SJCRH30 (cell line): ENCODE data around the gene ZNG1A. TPM values are rescaled to one million over a fixed set of nuclear protein-coding genes. Genes with fewer than 3 reads are reported as not detected.
A peak's percentile ranks its signal among the peaks of the same experiment; 100 is the strongest.
"Not testable (repeated sequence)": the region's sequence is repeated elsewhere in the genome, so short reads cannot be mapped to it uniquely, and the experiment has no call there.

Experiments
- DNase-seq, 2 experiments: peaks; one replicate each; pipeline ENCODE4 v3.0.0-alpha.2; 2015 to 2020
- H3K27ac ChIP-seq: fragments of 250-450 bp; sonication (Bioruptor Pico); 2 replicates; pipeline ENCODE4 v1.5.1; 2020; ENCODE audit warnings: mild to moderate bottlenecking, moderate library complexity
- H3K27me3 ChIP-seq: fragments of 250-450 bp; sonication (Bioruptor Pico); 2 replicates; pipeline ENCODE4 v1.5.1; 2020; ENCODE audit warnings: mild to moderate bottlenecking, moderate library complexity
- H3K36me3 ChIP-seq: fragments of 250-450 bp; sonication (Bioruptor Pico); 2 replicates; pipeline ENCODE4 v1.5.1; 2020; ENCODE audit warnings: mild to moderate bottlenecking, moderate library complexity
- H3K4me1 ChIP-seq: fragments of 250-450 bp; sonication (Bioruptor Pico); 2 replicates; pipeline ENCODE4 v1.5.1; 2020; ENCODE audit warnings: mild to moderate bottlenecking, moderate library complexity
- H3K4me3 ChIP-seq: fragments of 250-450 bp; sonication (Bioruptor Pico); 2 replicates; pipeline ENCODE4 v1.5.1; 2020; ENCODE audit warnings: mild to moderate bottlenecking, moderate library complexity
- H3K9me3 ChIP-seq: fragments of 250-450 bp; sonication (Bioruptor Pico); replicated peaks from 2 replicates; pipeline ENCODE4 v1.5.1; 2020; ENCODE audit warnings: mild to moderate bottlenecking, moderate library complexity
- total RNA-seq: library from RNA; depleted of rRNA; stranded (reverse); fragments of >200 nt; shearing (Covaris generic); gene quantifications from 2 replicates; pipeline ENCODE4 v1.2.3, GENCODE V29; 2014

The ZNG1A gene
- total RNA-seq, 1 experiment from 2014 or later: 91.8 TPM

DNA sequence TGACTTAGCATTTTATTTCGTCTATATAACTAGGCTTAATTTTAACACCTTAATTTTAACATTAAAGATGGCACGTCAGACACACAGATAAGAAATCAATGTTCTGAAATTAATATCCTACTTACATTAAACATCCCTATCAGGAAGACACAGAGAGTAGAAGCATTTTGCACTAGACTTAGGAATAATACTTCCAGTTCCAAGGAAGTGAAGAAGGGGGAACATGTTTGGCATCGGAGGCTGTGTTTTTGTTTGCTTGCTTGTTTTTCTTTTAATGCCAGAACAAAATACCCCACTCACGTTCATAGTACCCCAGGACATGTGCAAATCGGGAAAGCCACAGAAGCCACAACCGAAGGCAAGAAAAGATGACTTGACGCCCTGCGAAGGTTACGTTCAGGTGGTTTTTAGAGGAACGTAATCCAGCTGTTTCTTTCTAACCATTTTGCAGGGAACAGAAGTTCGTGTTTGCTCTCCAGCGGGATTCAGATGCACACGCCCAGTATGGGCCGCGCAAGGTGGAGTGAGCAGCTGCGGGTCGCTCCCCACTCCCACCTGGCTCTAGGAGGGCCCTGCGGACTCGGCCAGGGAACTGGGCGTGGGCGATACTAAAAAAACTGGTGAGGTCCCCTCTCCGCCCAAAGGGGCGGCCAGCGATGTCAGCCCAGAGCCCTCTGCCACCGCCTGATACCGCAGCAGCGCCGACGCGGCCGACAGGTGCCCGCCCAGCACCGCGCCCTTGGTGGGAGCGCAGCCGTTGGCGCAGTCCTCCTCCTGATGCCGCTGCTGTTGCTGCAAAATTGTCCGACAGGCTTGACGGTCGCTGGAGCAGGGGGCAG is 62.4 kb downstream of the ZNG1A start:
- H3K27me3 ChIP-seq, H3K27ac ChIP-seq, DNase-seq, H3K9me3 ChIP-seq, H3K36me3 ChIP-seq, H3K4me1 ChIP-seq: not testable (repeated sequence)
- peak overlapping the region; percentile 30; the same call in 1 of the 2 replicates for H3K4me3 ChIP-seq

DNA sequence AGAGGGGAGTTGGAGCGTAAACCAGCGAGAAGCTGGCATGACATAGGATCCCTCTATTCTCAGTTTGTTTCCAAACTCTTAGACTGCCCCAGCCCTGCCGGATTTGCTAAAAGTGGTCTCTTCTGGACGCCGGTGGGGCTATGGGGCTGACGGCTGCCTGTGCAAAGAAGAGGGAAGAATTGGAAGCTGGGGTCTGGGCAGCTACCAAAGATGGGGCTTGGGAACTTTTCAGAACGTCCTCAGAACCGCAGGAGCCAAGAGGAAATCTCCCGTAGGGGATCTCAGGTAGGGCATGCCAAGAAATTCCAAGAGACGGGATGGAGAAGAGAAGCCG is 63.8 kb downstream of the ZNG1A start:
- not testable (repeated sequence) for H3K27me3 ChIP-seq, H3K36me3 ChIP-seq, DNase-seq, H3K9me3 ChIP-seq, H3K4me1 ChIP-seq
- Histone ChIP-seq H3K4me3 (peak overlapping the region; percentile 82), H3K27ac (peak overlapping the region; percentile 57)

DNA sequence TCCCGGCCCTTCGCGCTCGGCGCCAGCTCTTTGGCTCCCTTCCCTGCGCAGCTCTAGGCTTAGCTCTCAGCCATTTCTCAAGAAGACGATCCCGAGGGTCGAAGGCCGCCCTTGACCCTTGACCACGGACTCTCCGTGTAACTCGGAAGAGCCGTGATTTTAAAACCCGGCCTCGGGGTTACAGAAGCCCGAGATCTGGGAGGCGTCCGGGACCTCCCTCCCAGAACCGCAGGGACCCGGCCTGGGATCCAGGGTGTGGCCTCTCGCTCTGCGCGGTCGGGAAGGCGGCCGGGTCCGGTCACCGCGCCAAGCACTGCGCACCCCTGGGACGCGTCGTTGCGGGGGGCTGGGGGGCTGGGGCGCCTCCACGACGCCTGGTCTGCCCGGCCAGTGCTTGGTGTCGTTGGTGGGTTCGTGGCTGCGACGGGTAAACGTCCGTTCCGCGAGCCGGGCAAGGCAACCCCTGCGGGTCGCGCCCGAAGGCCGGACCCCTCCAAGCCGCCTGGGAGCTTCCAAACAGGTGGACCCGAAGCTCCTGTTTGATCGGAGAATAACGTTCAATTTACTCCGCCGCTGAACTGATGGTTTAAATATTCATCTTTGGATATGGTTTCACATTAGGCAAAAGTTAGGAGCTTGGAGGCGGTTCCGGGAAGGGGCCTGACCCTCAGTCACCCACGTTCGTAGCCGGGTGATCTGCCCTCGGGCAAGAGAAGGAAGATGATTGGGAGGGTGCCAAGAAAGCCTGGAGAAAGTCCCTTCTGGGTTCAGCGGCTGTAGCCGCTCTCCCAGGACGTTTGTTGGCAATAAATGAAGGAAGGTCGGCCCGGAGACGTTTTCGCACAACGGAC is 64.4 kb downstream of the ZNG1A start:
- H3K27ac ChIP-seq: peak overlapping the region; percentile 57
- DNase-seq: peak; percentile 69 to 80
- H3K4me3 ChIP-seq: peak overlapping the region; percentile 82

DNA sequence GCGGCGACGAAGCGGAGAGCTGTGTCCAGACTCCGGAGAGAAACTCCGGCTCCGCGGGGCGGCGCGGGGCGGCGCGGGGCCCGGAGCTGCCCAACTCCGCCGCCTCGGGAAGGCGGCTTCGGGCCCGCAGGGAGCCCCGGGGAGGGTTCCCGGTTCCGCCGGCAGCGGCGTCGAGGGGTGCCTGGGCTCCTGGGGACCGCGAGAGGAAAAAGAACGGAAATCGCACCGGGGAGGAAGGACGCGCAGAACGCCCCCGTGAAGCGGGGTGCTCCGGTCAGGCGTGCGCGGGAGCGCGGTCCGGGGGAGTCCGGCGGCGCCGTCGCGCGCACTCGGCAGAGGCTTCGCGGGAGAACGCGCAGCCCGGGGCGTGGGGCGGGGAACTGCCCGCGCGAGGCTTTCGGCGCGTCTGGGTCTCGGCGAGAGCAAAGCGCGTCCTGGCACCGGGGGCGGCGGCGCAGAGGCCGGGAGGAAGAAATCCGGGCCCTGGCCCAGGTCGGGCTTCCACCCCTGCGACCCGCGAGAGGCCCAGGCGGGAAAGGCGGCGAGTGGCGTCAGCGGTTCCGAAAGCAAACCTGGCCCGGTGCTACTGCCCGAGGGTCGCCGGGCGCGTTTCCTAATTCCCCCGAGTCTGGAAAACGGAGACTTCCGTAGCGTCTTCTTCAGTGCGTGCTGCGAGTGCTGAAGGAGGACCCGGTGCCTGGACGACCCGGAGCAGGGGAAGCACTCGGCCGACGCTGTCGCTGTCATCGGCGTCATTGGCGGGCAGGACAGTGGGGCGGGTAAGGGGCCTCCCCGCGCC is 65.2 kb downstream of the ZNG1A start:
- not testable (repeated sequence) for H3K4me1 ChIP-seq, H3K27me3 ChIP-seq, H3K9me3 ChIP-seq, H3K36me3 ChIP-seq
- peak overlapping the region; percentile 82 for H3K4me3 ChIP-seq
- DNase-seq: peak; percentile 59 to 68
- H3K27ac ChIP-seq: peak overlapping the region; percentile 57

More for the DNA sequence above, 64.4 kb downstream of the ZNG1A start:
- H3K9me3 ChIP-seq, H3K36me3 ChIP-seq, H3K27me3 ChIP-seq, H3K4me1 ChIP-seq: not testable (repeated sequence)

DNA sequence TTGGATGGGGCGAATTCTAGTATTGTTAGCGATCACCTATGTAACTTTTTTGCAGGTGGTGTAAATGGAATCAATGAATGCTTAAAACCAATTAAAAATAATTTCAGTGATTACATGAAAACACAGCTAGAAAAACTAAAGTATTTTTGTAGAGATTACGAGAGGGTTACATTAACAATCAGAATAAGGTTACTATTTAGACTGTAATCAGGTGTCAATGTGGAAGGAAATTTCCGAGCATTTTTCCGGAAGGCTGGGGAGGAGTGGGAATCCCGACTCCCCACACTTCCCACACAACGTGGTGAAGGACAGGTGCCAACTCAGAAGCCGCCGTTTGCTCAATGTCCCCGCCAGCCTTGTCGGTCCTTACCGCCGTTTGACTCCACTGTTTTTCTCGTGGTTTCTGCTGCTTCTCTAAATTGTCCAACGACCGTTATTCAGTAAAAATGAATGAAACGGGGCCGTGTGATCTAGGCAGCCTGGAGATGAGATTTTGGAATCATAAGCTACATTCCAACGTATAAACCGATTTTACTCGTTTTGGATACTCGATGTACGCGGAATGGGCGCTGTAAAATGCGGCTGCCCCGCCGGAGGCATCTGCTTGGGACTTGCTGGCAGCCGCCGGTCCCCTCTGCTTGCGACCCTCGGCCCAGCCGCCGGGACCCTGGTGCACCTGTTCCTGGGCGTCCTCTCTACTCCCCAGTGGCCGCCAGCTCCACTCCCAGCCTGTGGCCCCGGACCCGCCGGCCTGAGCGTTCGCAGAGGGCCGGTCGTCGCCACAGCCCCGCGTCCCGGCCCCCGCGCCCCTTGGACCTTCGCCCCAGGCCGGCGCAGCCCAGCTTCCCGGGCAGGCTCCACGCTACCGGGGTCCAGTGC is 66.0 kb downstream of the ZNG1A start:
- not testable (repeated sequence) for H3K36me3 ChIP-seq, H3K9me3 ChIP-seq, H3K4me1 ChIP-seq, H3K27me3 ChIP-seq
- peak overlapping the region; percentile 82 for H3K4me3 ChIP-seq
- DNase-seq: peak in 1 of 2 experiments; percentile 32
- H3K27ac ChIP-seq: peak overlapping the region; percentile 57

DNA sequence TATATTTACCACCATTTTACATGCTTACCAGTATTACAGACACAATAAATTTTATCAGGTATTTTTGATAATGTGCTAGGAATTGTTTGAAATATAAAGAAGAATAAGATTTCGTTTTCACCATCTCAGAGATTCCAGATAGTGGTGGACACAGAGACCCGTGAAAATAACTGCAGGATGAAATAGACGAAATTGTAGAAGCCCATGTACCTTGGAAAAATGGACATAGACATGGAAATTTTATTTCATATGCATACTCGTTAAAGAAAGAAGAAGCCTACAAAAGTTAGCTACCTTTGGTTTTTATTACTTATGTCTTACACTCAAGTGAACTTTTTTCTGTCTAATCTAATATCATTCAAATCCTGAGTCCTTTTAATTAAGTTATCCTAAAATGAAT is 68.2 kb downstream of the ZNG1A start:
- H3K36me3 ChIP-seq, H3K27me3 ChIP-seq, DNase-seq, H3K9me3 ChIP-seq, H3K4me1 ChIP-seq, H3K4me3 ChIP-seq, H3K27ac ChIP-seq: not testable (repeated sequence)

DNA sequence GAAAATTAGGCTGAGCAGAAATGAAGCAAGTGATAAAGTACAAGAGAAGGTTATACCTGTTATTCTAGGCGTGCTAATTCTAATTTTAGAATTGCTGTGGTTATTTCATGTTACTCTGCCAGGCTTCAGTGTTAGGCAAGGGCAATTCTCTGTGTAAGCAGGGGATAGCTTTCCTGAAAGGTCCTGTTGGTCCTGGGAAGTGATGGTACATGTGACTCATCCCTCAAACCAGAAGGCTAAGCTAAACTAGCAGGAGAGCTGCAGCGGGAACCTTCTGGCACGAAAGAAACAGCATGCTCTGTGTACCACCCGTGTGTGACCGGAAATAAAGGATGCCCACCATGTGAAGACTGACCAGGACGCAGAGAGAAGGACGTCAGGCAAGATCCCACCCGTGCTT is 69.3 kb downstream of the ZNG1A start:
- not testable (repeated sequence) for H3K4me3 ChIP-seq, H3K9me3 ChIP-seq, H3K4me1 ChIP-seq, DNase-seq, H3K27ac ChIP-seq, H3K27me3 ChIP-seq, H3K36me3 ChIP-seq

DNA sequence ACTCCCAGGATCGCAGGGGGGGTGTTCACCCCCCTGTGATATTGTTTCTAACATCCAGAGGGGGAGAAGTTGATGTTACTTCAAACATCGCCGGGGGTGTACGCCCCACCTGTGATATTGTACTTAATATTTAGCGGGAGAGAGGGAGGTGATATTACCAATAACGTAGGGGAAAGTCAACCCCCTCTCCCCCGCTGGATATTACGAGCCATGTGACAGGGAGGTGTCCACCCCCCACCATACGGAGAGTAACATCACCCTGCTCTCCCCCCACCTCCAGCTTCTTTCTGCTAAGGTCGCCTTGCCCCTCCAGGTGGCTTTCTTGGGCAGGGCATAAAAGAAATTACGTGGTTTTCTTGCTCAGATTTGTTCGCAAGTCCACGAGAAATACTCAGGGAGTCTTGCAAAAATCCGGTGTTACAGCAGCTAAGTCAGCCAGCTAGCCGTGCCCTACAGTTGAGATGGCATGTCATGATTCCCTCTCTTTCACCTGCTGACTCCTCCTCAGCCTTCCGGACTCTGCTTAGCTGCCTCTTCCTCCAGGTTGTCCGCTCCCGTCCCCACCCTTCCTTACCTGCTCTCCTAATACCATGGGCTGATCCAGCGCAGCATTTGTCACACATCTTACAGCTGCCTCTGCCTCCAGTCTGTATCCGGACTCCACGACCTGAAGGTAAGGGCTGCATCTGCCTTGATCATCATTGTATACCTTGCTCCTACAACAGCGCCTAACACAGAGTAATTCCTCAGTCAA is 69.9 kb downstream of the ZNG1A start:
- not testable (repeated sequence) for H3K27me3 ChIP-seq, DNase-seq, H3K4me3 ChIP-seq, H3K4me1 ChIP-seq, H3K27ac ChIP-seq, H3K36me3 ChIP-seq, H3K9me3 ChIP-seq

DNA sequence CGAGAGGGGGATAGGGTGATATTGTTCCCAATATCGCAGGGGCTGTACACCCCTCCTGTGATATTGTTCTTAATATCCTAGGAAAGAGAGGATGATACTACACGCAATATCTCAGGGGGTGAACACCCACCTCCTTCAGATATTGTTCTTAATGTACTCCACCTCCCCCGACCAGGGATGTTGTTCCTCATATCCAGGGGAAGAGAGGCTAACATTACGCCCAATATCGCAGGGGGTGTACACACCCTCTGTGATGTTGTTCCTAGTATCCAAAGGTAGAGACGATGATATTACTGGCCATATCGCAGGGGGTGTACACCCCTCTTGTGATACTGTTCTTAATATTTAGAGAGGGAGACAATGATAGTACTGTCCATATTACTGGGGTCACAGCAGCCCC is 72.9 kb downstream of the ZNG1A start:
- DNase-seq, H3K36me3 ChIP-seq, H3K27ac ChIP-seq: not testable (repeated sequence)

DNA sequence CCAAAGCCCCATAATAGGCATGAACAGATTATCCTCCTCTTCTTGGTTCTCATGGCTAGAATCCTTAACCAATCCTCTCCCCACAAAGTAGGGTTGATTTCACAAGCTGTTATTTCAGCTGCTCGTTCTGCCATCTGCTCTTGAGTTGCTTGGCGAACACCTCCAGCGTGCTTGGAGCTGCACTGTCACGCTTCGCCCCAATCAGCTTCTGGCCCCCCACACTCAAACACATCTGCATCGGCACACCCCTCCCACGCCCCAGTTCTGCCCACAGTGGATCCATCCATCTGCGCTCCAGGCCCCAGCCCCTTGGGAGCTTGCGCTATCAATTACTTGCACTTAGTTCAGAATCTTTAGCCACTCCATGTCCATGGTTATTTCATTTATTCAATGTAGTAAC is 78.4 kb downstream of the ZNG1A start:
- H3K4me1 ChIP-seq, H3K27me3 ChIP-seq, H3K36me3 ChIP-seq, H3K4me3 ChIP-seq, H3K9me3 ChIP-seq: not testable (repeated sequence)
- DNase-seq: peak in 1 of 2 experiments; percentile 86
- H3K27ac ChIP-seq: peak overlapping the region; percentile 97

More for the DNA sequence above, 72.9 kb downstream of the ZNG1A start:
- H3K4me3 ChIP-seq, H3K27me3 ChIP-seq, H3K4me1 ChIP-seq, H3K9me3 ChIP-seq: not testable (repeated sequence)

DNA sequence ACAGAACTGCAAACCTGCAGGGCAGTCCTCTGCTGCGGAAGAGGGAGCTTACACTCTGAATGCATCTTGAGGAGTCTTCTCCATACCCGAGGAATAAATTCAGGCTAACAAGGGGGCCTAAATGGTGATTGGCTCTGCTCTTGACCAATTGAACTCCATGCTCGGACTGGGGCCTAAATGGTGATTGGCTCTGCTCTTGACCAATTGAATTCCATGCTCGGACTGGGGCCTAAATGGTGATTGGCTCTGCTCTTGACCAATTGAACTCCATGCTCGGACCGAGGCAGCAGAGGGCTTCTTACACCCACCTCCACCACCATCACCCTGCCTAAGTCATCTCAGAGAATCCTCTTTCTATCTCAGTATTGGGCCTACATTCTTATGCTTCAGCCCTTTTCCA is 79.0 kb downstream of the ZNG1A start:
- H3K27me3 ChIP-seq, H3K36me3 ChIP-seq, H3K4me1 ChIP-seq, H3K9me3 ChIP-seq: not testable (repeated sequence)
- Histone ChIP-seq H3K4me3 (peak overlapping the region; percentile 33), H3K27ac (peak overlapping the region; percentile 97)
- DNase-seq: peak; percentile 91

DNA sequence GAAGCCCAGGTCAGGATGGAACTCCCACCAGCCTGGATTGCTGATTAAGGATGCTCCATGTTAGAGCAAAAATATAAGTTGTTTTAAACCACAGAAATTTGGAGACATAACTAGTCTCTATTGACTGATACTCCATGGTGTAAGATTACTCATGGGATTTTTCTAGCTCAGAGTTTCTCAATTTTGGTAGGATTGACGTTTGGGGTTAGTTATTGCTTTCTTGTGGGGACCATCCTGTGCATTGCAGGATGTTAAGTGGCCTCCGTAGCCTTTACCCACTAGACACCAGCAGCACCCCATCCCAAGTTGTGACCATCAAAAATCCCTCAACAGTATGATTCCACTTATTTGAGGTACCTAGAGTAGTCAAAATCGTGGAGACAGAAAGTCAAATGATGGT is 80.1 kb downstream of the ZNG1A start:
- not testable (repeated sequence) for H3K4me1 ChIP-seq, H3K36me3 ChIP-seq, H3K9me3 ChIP-seq, H3K27ac ChIP-seq, H3K4me3 ChIP-seq, DNase-seq, H3K27me3 ChIP-seq

DNA sequence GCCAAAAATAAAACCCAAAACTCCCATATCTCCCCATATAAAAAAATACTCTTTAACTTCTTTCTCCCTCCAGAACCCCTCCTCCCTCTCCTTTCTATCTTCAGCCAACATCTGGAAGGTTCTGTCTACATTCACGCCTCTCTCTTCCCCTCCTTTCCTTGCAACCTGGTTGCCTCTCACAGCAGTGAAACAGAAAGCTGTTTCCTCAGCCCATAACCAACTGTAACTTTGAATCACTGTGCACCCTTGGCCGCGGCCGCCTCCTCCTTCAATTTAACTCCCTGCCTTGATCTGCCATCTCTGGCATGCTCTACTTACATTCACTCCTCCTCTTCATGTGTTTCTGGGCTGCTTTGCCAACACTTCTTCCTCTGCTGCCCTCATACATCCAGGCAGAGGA is 83.9 kb downstream of the ZNG1A start:
- not testable (repeated sequence) for H3K4me3 ChIP-seq, H3K27me3 ChIP-seq, DNase-seq, H3K36me3 ChIP-seq, H3K4me1 ChIP-seq, H3K9me3 ChIP-seq, H3K27ac ChIP-seq

DNA sequence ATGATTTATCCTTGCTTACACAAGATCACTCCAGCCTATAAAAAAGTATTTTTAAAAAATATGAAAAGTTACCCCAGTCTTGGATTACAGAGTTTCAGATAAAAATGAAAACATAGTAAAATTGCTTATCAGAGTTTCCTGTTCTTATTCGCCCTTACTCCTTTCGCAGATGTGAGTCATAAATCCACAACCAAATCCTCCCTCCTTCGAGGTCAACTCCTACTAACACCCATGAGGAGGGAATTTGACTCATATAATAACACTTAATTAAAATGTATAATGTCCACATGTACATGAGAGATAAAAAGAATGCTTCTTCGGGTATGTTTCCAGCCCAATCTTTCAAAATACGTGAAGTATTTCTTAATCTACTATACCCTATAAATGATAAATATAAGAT is 84.5 kb downstream of the ZNG1A start:
- H3K4me1 ChIP-seq, H3K27ac ChIP-seq, H3K36me3 ChIP-seq, H3K27me3 ChIP-seq, H3K9me3 ChIP-seq, H3K4me3 ChIP-seq: not testable (repeated sequence)
- peak in 1 of 2 experiments; percentile 14 for DNase-seq
